ENCODE data around the gene SLC40A1.

DNA sequence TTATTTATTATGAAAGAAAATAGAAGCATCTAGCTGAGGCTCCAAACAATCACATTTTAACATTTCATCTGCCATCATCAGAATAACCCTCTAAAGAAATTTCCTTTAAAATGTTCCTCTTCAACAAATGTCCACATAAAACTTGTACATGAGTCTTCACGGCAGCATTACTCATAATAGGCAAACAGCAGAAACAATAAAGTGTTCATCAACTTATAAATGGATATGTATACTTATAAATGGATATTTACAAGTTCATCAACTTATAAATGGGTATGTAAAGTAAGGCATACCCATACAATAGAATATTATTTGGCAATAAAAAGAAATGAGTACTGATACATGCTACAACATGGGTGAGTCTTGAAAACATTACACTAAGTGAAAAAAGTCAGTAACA lies 47.2 kb upstream of the SLC40A1 start:
- TF ChIP-seq JUNB (IDR thresholded peaks at IDR 0.05) (no peak), POLR2AphosphoS5 (IDR thresholded peaks at IDR 0.05; ENCODE audit: low read length) (no peak), CEBPB (IDR thresholded peaks at IDR 0.05; ENCODE audit: borderline replicate concordance in 1 of 2, low read depth in 2 of 2, low read length in 2 of 2) (no peak), SUZ12 (IDR thresholded peaks at IDR 0.05; ENCODE audit: unreplicated experiment) (no peak), BHLHE40 (IDR thresholded peaks at IDR 0.05; ENCODE audit: borderline replicate concordance in 1 of 2, low read depth in 2 of 2, low read length in 1 of 2) (no peak), MYC (IDR thresholded peaks at IDR 0.05; ENCODE audit: insufficient read depth, insufficient read length, insufficient replicate concordance, low read length, severe bottlenecking) (no peak), CREB1 (IDR thresholded peaks at IDR 0.05; ENCODE audit: low read depth) (no peak)
- TF ChIP-seq, protein P1, sequence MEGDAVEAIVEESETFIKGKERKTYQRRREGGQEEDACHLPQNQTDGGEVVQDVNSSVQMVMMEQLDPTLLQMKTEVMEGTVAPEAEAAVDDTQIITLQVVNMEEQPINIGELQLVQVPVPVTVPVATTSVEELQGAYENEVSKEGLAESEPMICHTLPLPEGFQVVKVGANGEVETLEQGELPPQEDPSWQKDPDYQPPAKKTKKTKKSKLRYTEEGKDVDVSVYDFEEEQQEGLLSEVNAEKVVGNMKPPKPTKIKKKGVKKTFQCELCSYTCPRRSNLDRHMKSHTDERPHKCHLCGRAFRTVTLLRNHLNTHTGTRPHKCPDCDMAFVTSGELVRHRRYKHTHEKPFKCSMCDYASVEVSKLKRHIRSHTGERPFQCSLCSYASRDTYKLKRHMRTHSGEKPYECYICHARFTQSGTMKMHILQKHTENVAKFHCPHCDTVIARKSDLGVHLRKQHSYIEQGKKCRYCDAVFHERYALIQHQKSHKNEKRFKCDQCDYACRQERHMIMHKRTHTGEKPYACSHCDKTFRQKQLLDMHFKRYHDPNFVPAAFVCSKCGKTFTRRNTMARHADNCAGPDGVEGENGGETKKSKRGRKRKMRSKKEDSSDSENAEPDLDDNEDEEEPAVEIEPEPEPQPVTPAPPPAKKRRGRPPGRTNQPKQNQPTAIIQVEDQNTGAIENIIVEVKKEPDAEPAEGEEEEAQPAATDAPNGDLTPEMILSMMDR (IDR thresholded peaks at IDR 0.05 in 2 of 3, conservative IDR thresholded peaks at IDR 0.05 in 1 of 3; ENCODE audit: control insufficient read depth in 2 of 3, extremely low read depth in 1 of 3, insufficient read depth in 1 of 3, low read depth in 3 of 3, low read length in 3 of 3), result no peak
- TF ChIP-seq, protein P2, sequence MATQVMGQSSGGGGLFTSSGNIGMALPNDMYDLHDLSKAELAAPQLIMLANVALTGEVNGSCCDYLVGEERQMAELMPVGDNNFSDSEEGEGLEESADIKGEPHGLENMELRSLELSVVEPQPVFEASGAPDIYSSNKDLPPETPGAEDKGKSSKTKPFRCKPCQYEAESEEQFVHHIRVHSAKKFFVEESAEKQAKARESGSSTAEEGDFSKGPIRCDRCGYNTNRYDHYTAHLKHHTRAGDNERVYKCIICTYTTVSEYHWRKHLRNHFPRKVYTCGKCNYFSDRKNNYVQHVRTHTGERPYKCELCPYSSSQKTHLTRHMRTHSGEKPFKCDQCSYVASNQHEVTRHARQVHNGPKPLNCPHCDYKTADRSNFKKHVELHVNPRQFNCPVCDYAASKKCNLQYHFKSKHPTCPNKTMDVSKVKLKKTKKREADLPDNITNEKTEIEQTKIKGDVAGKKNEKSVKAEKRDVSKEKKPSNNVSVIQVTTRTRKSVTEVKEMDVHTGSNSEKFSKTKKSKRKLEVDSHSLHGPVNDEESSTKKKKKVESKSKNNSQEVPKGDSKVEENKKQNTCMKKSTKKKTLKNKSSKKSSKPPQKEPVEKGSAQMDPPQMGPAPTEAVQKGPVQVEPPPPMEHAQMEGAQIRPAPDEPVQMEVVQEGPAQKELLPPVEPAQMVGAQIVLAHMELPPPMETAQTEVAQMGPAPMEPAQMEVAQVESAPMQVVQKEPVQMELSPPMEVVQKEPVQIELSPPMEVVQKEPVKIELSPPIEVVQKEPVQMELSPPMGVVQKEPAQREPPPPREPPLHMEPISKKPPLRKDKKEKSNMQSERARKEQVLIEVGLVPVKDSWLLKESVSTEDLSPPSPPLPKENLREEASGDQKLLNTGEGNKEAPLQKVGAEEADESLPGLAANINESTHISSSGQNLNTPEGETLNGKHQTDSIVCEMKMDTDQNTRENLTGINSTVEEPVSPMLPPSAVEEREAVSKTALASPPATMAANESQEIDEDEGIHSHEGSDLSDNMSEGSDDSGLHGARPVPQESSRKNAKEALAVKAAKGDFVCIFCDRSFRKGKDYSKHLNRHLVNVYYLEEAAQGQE (IDR thresholded peaks at IDR 0.05; ENCODE audit: low read depth, low read length), result no peak

Data from GM12878 (cell line).